CD4-positive, alpha-beta T cell treated with Interleukin-4 for 4 hours (primary cell): ENCODE data around the gene HOXB5.

Source experiments
- DNase-seq: peaks from one replicate; pipeline ENCODE4 v3.0.0-alpha.2; 2020

HOXB5 gene

DNA sequence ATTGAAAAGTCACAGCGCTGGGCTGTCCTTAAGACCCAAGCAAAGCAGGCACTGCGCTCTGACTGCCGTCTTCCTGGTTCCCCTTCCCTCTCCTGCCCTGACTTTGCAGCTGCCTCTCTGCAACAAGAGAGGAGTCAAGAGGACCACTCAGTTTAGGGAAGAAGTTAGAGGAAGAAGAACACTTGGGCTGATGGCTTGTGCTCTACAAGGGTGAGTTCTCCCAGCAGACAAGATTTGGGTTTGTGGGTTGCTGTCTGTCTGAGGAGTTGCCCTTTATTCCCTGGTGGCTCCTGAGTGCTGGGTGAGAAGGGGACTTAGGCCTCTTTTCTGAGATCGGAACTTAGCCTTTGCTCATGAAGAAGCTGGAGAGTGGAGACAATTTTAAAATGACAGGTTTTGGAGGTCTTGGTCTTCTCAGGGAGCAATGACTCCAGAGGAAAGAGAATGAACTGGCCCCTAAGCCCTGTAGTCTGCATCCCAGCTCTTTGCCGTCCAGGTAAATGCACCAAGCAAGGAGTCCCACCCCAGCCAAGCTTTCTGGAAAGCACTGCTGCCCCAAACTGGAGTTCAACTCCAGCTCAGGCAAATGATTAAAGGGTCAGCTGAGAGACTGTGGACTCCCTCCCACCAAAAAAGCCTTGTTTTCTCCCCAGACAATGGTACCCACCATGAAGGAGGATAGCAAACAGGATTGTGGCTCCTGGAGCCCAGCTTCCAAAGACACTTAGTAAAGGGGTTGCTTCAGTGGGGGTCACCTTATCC lies 35.3 kb upstream of the HOXB5 start:
- no peak for DNase-seq

DNA sequence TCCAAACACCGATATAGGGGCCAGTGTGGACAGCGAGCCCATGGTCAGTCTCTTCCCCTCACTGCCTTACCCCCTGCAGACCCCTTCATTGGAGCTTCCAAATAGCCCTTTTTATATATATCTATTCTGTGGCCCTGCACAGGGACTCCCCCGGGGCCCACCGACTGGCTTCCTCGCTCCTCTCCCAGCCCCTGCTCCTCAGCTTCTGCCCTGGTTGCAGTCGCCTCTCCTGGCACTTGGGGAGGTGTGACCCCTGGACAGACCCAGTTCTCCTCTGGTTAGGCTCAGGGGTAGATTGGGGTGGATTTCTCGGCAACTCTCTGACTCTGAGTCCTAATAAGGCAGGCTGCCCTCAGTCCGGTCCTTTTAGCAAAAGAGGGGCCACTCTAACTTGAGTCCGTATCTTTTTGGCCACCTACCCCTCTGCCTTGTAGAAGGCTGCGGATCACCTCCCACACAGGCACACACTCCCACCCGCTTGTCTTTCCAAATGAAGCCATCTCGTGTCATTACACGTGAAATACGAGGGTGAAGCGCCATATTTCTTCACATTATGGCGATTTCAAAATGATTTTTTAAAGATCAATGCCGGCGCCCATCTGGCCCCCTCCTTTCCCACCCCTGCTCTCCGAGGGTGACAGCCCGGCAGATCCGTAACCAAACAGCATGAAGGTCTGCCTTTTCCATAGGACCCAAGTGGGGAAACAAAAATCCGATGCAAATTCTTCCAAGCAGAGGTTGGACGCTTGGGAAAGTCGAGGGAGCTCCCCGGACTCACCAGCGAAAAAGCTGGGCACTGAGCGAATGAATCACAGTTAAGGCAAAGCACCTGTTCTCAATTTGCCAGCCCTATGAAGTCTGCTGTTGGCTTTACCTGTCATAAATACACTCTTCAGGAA lies 34.3 kb upstream of the HOXB5 start:
- no peak for DNase-seq

DNA sequence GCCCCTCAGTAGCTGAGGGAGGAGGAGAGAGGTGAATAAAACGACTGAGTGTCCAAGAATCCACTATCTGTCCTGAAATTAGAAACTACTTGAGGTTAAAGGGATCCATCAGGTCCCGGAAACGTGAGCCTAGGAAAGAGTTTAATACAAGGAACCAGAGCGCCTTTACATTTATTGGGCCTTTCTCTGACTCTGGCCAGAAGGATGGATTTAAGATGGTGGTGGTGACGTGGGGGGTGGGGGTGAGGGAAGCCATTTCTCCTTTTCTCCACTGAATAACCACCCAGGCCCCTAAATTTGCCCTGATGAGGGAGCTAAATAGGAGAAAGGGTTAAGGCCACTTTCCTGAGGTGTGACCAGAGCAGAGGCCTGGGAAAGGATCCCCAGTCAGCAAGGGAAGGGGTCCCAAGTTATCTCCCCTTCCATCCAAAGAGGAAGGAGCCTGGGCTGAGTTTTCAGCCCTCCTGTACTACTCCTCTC lies 33.6 kb upstream of the HOXB5 start:
- no peak for DNase-seq

DNA sequence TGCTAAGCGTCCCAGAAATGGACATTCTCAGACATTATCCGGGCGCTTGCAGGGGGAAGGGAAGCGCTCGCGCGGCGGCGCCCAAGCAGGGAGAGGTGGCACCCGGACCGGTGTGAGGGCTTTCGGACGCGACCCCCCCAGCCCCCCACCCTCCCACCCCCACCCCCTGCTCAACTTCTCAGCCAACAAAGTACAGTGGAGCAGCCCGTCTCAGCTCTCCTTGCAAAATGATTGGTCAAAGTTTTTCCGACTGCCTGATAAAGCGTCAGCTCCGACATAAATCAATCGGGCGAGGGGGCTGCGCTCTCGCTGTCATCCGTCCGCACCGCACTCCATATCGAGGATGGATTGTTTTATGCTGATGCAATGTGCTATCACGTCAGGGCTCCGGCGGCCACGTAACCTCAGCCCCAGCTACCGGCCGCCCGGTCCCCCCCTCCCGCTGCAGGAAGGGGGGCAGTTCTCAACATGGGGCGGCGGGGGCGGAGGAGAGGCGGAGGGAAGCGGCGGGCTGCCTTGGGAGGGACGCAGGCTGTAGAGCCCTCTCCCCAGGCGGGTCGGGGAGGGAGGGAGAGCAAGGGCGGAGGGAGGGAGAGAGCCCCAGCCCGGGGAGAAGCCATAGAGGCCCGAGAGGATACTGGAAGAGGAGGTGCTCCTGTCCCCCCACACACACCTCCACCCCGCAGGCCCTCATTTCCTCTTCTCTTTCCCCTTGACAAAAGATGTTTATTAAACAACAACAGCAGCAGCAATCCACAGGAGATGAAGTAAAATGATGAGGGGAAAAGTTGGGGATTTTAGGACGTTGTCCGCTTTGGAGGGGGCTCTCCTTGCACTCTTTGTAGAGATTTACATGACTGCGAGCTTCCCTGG lies 32.9 kb upstream of the HOXB5 start, which contains the start of gene HOXB9:
Gene HOXB9 (minus strand): TSS at position 114 of the 873 bp plus-strand sequence. CDS start 89 bp downstream, at position 25.
- DNase-seq: no peak

DNA sequence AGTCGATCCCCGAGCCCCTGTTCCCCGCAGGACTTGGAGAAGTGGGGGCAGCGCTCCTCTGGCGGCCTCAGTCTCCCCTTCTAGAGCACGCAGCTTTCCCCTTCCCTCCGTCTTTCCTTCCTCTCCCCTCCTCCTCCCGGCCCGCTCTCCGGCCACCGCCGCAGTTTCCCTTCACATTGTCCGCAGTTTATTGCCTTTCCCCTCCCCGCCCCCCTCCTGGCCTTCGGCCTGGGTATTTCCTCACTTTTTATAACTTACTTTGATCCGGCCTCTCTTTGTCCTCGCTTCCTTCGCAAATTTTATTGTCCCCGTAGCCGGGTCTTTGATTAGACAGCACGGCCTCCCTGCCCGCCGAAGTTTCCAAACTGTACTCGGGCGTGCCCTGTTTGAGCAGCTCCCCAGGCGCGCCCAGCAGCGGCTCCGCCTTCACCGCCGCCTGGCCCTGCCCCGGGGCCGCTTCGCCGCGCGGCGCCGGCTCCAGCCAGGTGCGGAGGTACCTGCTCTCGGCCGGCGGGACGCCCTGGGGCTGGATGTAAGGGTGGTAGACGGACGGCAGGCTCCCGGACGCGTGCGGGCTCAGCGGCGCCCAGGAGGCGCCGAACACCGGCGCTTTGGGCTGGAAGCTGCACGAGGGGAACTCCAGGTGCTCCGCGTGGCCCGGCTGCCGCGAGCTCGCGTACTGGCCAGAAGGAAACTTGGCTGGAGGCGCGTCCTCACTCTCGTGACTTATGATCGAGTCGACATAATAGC lies 32.1 kb upstream of the HOXB5 start:
- DNase-seq: no peak

DNA sequence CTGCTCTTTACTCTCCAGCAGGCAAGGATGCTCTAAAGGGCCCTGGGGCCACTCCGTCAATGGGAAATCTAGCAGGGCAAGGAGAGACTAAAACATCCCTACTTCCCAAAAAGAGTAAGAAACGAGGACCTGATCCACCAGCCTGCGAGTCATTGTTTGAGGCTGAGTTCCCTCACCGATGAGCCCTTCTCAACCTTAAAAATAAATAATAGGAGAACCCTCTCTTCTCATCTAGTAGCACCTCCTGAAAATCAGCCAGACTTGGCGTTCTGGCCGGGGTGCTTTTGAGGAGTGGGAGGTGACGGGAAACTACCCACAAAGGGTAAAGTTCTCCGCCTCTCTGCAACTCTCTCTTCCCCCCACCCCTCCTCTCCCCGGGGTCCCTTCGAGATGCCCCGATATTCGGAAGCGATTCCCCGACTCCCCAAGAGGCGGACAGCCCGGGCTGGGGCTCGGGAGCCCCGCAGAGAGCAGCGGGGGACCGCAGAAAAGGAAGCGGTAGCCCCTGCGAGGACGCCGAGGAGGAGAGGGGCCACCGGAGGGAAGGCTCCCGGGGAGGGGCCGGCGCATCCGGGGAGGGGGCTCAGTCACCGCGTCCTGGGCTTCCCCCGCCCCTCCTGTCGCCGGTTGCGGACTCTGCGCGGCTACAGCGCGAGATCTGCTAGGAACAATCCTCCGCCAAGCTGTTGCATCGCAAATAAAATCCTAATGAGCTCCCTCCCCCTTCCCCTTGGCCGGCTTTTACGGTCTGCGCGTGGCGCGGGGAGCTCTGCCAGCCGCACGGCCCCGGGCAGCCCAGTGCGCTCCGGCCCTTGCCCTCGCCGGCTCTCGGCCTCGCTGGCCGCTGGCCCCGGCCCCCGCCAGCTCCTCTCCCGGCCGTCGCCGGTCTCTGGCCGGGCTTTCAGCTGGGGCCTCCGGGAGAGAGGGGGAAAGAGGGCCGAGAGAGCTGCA lies 31.2 kb upstream of the HOXB5 start:
- no peak for DNase-seq

DNA sequence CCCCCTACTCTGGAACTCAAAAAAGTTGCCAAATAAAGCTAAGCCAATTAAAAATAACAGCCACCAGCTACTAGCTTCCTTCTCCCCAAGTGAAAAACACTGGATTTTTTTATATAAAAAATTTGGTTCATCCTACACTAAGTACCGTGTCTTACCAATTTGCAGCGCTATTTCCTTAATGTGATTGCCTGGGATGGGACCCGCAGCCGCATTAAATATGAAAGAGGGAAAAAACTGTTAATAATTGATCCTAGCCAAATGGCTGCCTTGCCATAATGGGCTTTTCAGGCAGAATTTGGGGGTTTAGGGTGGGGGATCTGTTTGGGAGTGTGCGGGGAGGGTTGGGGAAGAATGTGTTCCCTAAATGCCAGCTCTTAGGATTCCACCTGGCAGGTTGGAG lies 30.5 kb upstream of the HOXB5 start:
- no peak for DNase-seq

DNA sequence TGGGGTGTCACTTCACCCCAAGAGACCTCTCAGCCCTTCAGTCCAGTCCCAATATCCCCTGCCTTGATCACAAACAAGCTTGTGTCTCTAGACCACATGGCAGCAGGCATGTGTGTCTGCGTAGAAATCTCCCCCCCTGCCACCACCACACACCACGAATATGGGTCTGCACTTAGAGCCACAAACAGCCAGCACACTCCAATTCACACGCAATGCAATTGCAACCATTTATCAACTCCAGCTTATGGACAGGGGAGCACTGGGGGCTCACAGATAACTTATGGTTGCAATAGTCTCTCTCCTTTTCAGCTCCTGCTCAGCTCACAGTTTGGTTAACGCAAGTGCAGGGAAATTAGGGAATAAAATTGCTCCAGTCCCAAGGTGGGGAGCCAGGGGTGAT lies 30.0 kb upstream of the HOXB5 start:
- no peak for DNase-seq

DNA sequence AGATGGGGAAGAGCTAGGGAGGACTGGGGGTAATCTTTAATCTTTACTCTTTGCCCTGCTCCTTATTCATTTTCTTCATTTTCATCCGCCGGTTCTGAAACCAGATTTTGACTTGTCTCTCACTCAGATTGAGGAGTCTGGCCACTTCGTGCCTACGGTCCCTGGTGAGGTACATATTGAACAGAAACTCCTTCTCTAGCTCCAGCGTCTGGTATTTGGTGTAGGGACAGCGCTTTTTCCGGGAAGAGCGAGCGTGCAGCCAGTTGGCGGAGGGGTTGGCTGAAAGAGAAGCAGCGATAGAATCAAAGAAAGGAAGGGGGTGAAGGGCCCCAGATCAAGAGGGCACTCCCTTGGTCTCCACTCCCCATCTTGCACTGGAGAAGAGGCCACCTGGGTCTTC lies 29.3 kb upstream of the HOXB5 start:
- no peak for DNase-seq

DNA sequence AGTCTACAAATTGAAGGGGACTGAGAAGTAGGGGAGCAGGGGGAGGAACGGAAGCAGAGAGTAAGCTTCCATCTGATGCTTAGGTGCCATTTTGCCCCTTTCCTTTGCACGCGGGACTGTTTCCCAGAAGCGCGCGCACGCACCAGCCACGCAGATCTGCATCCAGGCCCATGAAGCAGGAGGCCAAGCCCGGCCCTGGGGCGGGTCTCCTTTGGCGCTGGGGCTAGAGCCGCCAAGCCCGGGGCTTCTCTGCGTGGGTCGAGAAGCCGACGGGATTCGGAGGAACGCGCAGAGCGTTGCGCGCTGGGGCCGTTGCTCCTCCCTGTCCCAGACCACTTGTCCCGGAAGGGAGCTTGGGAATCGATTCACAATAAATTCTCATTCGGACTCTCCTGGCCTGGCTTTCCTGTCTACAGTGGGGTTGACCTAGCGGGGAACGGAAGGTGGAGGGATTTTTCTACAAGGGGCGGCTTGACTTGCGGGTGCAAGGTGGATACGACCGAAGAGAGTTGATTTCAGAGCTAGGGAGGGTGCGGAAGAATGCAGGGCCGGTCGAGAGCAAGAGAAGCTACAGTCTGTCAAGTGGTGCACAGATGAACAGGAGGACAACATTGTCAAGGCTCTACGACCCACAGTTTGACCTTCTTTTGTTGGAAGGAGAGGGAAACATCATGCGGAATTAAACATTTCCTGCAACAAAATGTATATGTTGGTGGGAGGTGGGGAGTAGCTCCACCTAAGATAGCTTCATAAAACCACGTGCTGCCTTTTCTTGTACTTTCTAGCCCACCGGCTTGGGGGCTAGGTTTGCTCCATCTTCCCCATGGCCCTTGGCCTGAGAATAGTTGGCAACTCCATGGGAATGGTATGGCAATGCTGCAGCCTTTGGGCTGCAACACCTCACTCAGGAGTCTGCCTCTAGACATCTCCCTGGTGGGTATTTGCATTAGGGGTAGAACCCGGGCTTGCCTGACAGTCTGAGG lies 28.1 kb upstream of the HOXB5 start:
- DNase-seq: no peak

DNA sequence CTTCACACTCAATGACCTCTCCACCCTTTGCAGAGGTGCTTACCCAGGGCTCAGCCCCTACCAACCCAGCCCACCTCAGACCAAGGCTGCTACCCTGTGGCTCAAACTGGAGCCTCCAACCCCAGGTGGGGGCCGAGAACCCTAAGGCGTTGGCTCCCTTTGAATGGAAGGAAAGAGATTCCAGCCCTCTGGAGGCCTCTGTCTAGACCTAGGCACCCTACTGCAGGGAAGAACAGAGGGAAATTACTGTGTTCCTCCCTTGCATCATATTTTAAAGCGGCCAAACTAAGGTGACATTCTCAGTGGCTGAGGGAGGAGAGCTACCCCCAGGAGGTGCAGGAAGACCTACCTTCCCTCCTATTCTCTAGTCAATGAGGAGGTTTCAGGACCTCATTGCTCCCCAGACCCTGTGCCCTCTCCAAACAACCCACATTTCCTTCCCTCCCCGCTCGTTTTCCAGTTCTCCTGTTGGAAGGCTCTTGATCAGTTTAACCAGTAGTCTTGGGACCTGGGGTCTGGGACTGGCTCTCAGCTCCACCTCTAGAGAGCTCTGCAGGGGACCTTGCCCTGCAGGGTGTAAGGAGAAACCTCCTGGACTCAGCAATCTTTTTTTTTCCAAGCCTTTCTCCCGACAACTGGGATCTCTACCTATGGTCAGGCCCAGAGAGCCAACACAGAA lies 27.0 kb upstream of the HOXB5 start:
- no peak for DNase-seq

DNA sequence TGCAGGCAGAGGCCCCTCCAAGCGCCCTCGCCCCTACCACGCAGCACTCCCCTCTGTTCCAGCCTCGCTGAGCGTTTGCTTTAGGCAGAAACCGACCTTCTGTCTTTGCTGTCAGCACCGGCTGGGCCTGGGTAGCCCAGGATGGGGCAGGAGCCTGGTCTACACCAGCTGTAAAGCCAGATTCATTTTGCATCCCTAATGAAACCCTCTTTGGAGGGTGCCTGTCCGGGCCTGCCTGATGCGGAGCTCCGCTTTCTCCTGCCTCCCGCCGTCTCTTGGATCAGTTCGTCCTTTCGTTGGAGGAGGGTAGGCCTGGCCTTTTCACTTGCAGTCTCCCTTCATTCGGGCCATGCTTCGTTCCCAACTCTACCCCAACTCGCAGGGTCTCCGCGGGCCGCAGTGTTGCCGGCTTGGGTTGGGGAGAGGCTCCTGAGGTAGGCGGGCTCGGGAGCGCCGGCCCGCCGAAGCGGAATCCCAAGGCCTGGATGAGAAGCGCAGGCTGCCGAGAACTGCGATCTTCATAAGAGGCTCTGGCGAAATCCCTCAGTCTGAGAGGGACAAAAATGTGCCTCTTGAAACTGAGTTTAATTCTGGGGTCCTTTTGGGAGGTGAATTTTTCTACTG lies 26.4 kb upstream of the HOXB5 start:
- DNase-seq: no peak

DNA sequence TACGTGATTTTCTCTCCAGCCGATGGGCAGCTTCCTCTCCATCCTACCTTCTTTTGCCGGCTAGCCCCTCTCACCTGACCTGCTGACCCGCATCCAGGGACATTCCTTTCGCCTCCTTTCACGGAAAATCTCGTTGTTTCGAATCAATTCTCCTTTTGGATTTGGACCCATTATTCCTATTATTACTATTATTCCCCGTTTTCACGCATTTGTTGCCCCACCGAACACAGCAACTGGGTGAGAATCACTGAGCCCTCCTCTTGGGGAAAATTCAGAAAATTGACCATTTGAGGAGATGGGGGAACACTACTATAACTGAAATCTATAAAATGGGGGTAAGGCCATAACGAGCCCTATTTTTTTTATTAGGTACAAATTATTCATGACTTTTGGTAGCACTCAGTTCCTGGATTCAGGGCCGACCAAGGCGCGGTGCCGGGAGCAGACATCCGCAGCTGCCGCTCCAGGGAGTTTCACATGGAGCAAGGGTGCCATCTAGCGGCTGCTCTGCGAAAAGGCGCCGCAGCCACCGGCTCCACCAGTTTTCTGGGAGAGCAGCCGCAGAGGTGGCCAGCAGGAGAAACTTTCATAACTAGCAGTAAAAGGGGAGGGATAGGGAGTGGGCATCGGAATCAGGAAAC lies 24.8 kb upstream of the HOXB5 start:
- DNase-seq: peak; percentile 76

DNA sequence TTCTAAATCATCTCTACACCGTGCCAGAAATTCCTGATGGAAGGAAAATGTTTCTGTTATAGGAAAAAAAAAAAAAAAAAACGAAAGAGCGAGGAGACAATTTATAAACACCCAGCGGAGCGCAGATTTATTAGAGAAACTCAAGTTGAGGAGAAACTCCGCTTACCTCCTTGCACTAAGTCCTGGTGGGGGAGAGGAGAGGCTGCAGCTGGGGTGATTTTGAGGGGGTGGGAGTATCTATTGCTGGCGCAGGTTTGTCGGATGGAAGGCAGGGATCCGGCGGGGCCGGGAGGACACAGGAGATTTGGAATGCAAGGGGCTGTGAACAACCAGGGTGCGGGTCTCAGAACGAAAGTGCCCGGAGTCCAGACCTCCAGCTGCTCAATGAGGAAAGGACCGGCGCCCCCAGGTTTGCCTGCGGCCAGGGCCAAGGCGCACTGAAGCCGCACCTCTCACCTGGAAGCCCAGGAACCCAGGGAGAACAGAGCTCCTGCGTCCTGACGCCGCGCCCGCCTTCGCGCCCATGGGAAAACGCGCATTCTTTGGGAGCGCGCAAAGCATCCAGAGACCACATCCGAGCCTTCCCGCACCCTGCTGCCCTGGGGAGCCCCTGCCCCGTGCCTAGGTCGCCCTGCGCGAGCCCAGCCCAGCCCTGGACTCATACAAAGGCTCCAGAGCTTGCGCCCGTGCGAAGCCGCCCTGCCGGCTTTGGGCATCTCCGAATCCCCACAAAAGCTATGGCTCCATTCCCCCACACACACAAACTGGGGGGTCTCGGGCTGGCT lies 24.1 kb upstream of the HOXB5 start:
- no peak for DNase-seq

DNA sequence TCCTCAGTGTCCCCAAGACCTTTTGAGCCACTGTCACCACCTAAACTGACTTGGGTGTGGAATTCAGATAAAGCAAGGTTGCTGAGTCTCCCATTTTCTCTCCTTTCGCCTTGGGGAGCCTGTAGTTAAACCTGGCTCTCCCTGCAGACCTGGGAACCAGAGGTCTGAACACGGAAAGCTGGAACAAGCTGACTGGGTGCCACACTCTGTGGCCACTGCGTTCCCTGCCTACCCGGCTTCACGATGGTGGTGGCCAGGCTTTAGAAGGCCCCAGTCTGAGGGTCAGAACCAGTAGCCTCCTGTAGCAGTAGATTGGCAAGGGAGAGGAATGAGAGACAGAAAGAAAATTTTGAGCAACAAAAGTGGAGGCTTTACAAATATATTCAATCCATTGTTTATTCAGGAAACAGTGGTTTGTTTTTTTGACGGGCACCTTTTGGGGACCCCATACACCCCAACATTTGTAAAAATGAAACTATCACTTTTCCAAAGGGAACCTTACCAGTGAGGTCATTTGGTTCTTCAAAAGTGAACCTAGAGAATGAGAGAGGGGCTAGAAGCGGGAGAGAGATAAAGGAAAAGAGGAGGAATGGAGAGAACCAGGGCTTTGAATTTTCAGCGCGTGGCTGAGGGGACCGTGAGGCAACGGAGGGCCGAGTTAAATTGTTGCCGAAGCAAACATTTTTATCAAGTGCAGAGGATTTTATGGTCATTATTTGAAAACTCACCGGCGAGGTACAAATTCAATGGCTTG lies 23.3 kb upstream of the HOXB5 start:
- no peak for DNase-seq

DNA sequence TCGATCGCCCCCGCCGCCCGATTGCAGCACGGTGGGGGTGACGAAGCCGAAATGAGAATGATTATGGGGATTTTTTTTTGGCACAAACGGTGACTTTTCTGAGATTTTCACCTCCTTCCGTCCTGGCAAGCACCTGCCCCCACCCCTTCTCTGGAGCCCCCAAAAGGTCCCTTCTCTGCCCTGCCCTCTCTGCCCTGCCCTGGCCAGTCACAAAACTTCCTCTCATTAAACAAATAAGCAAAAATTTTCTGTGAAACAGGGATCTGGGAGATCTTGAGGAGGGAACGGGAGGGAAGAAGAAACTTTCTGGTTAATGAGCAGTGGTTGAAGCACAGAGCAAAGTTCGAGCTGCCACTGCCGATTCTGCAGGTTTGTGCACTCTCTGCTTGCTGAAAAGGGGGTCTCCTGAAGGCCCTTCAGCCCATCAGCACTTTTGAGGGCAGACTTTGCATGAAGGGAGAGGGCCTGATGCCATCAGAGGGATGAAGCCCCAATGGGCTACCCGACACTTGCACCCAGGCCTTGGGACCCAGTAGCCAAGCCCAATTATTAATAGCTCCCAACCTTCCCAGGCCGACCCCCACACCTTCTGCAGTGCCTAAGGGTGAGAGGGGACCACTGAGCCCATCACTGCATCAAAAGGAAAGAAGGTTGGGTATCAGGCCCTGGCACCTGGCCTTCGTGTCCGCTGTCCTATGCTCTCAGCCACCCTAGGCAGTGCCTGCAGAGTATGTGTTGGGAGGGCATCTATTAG lies 22.6 kb upstream of the HOXB5 start:
- DNase-seq: no peak
